IMR-90 (cell line): ENCODE data around the gene PRMT2. TPM values are rescaled to one million over a fixed set of nuclear protein-coding genes. Genes with fewer than 3 reads are reported as not detected.

Source experiments
- ATAC-seq: fragments of 200-7000 bp; cut with Tn5 transposase; 2 replicates; pipeline ENCODE4 v1.9.1; 2020; ENCODE audit warnings: low read depth, mild to moderate bottlenecking, moderate library complexity
- BruUV-seq: library from RNA; stranded (reverse); fragments of 400-500 nt; replicated peaks from 2 replicates; lab custom pipeline; 2021; lab: Mats Ljungman, UMichigan
- CTCF ChIA-PET: fragments of 300-600 bp; formaldehyde crosslinking; extraction: SDS; loops from one replicate; lab custom pipeline; 2021; ENCODE audit warnings: antibody characterized with exemption; lab: Yijun Ruan, JAX
- POLR2A ChIA-PET: fragments of 300-600 bp; sonication (Branson Sonifier 250); formaldehyde crosslinking; loops from one replicate; lab custom pipeline; 2022; ENCODE audit warnings: antibody characterized with exemption; ENCODE audit not compliant: unreplicated experiment; lab: Charles Lee
- DNase-seq: peaks from one replicate; pipeline ENCODE4 v3.0.0; 2013
- H2AFZ ChIP-seq: replicated peaks from 2 replicates; pipeline ENCODE3; 2013; ENCODE audit warnings: low read length, mild to moderate bottlenecking; ENCODE audit not compliant: poor library complexity
- H2AK5ac ChIP-seq: 2 replicates; pipeline ENCODE4 v1.6.1; 2013; ENCODE audit warnings: low read depth, low read length, inconsistent platforms
- H2AK9ac ChIP-seq: replicated peaks from 2 replicates; pipeline ENCODE3; 2013; ENCODE audit warnings: mild to moderate bottlenecking, low read depth, low read length, moderate library complexity; ENCODE audit not compliant: poor library complexity
- H2BK120ac ChIP-seq: 2 replicates; pipeline ENCODE4 v1.6.1; 2013; ENCODE audit warnings: low read depth, low read length, inconsistent platforms
- H2BK15ac ChIP-seq: 3 replicates; pipeline ENCODE4 v1.6.1; 2013; ENCODE audit warnings: low read depth, low read length, inconsistent platforms
- H2BK20ac ChIP-seq: 2 replicates; pipeline ENCODE4 v1.6.1; 2013; ENCODE audit warnings: low read depth, mild to moderate bottlenecking, inconsistent platforms, low read length, moderate library complexity
- H2BK5ac ChIP-seq: 2 replicates; pipeline ENCODE4 v1.6.1; 2013; ENCODE audit warnings: mild to moderate bottlenecking, low read depth, low read length, inconsistent platforms; ENCODE audit not compliant: poor library complexity, severe bottlenecking
- H3K14ac ChIP-seq: replicated peaks from 2 replicates; pipeline ENCODE4 v1.6.1; 2013; ENCODE audit warnings: low read depth, low read length, inconsistent platforms
- H3K18ac ChIP-seq: 2 replicates; pipeline ENCODE4 v1.6.1; 2013; ENCODE audit warnings: low read depth, low read length, control low read depth
- H3K23ac ChIP-seq: 2 replicates; pipeline ENCODE4 v1.6.1; 2013; ENCODE audit warnings: low read depth, low read length, inconsistent platforms
- H3K27ac ChIP-seq: 2 replicates; pipeline ENCODE4 v1.5.1; 2013; ENCODE audit warnings: mild to moderate bottlenecking, control low read depth, low read length; ENCODE audit not compliant: insufficient read depth
- H3K27me3 ChIP-seq: 2 replicates; pipeline ENCODE4 v1.6.1; 2013; ENCODE audit warnings: low read length; ENCODE audit not compliant: control insufficient read depth, insufficient read depth
- H3K36me3 ChIP-seq: 2 replicates; pipeline ENCODE4 v1.6.1; 2013; ENCODE audit warnings: low read length, mixed read lengths; ENCODE audit not compliant: control insufficient read depth, insufficient read depth
- H3K4ac ChIP-seq: 2 replicates; pipeline ENCODE4 v1.6.1; 2013; ENCODE audit warnings: low read depth, low read length, inconsistent platforms
- H3K4me1 ChIP-seq: 2 replicates; pipeline ENCODE4 v1.6.1; 2013; ENCODE audit warnings: low read length, mixed read lengths; ENCODE audit not compliant: control insufficient read depth, insufficient read depth
- H3K4me2 ChIP-seq: 2 replicates; pipeline ENCODE4 v1.6.1; 2013; ENCODE audit warnings: low read depth, mild to moderate bottlenecking, control low read depth, low read length, moderate library complexity
- H3K4me3 ChIP-seq: 2 replicates; pipeline ENCODE4 v1.5.1; 2013; ENCODE audit warnings: low read depth, mild to moderate bottlenecking, control low read depth, low read length, moderate library complexity; ENCODE audit not compliant: insufficient read depth
- H3K56ac ChIP-seq: 2 replicates; pipeline ENCODE4 v1.6.1; 2013; ENCODE audit warnings: low read length, inconsistent platforms; ENCODE audit not compliant: insufficient read depth; ENCODE audit errors: extremely low read depth
- H3K79me1 ChIP-seq, 2 experiments: 2 replicates each; pipeline ENCODE4 v1.6.1; 2013; ENCODE audit warnings: low read length in 2 of 2, inconsistent platforms in 1 of 2, low read depth in 1 of 2
- H3K9ac ChIP-seq: 2 replicates; pipeline ENCODE4 v1.6.1; 2013; ENCODE audit warnings: low read depth, low read length, control low read depth
- H3K9me1 ChIP-seq: 2 replicates; pipeline ENCODE4 v1.6.1; 2013; ENCODE audit warnings: low read length, inconsistent platforms; ENCODE audit not compliant: insufficient read depth
- H3K9me3 ChIP-seq: 2 replicates; pipeline ENCODE4 v1.6.1; 2013; ENCODE audit warnings: low read length; ENCODE audit not compliant: control insufficient read depth, insufficient read depth
- H4K20me1 ChIP-seq: 2 replicates; pipeline ENCODE4 v1.6.1; 2013; ENCODE audit warnings: low read length, inconsistent platforms; ENCODE audit not compliant: insufficient read depth
- H4K5ac ChIP-seq: 2 replicates; pipeline ENCODE4 v1.6.1; 2013; ENCODE audit warnings: mild to moderate bottlenecking, low read depth, low read length, control low read depth
- H4K8ac ChIP-seq, 2 experiments: 2 replicates each; pipeline ENCODE4 v1.6.1; 2013; ENCODE audit warnings: low read depth in 2 of 2, low read length in 2 of 2, control low read depth in 1 of 2, inconsistent platforms in 1 of 2
- H4K91ac ChIP-seq: 2 replicates; pipeline ENCODE4 v1.6.1; 2013; ENCODE audit warnings: low read depth, low read length, inconsistent platforms; ENCODE audit not compliant: insufficient read depth
- BHLHE40 ChIP-seq: fragments of 150-350 bp; IDR thresholded peaks from 2 replicates; pipeline ENCODE4 v1.6.1; 2016; ENCODE audit warnings: mild to moderate bottlenecking, low read depth, low read length
- CEBPB ChIP-seq: IDR thresholded peaks from 2 replicates; pipeline ENCODE4 v1.6.1; 2012; ENCODE audit warnings: low read depth, low read length, improper control_type of control experiment
- CHD1 ChIP-seq: IDR thresholded peaks from 2 replicates; pipeline ENCODE4 v1.6.1; 2012; ENCODE audit warnings: low read depth, low read length, improper control_type of control experiment
- CTCF ChIP-seq: conservative IDR thresholded peaks from 2 replicates; pipeline ENCODE4 v1.5.1; 2012; ENCODE audit warnings: mild to moderate bottlenecking, low read depth, low read length, improper control_type of control experiment
- ELK1 ChIP-seq: fragments of 150-350 bp; IDR thresholded peaks from 2 replicates; pipeline ENCODE4 v1.6.1; 2016; ENCODE audit warnings: low read depth, mild to moderate bottlenecking, low read length, moderate library complexity, borderline replicate concordance
- FOS ChIP-seq: fragments of 150-350 bp; IDR thresholded peaks from 2 replicates; pipeline ENCODE4 v1.6.1; 2016; ENCODE audit warnings: low read depth, low read length
- MAFK ChIP-seq: IDR thresholded peaks from 2 replicates; pipeline ENCODE4 v1.6.1; 2012; ENCODE audit warnings: low read depth, low read length, improper control_type of control experiment
- MAZ ChIP-seq: IDR thresholded peaks from 2 replicates; pipeline ENCODE4 v1.6.1; 2012; ENCODE audit warnings: low read depth, mild to moderate bottlenecking, low read length, improper control_type of control experiment, moderate library complexity, borderline replicate concordance
- MXI1 ChIP-seq: IDR thresholded peaks from 2 replicates; pipeline ENCODE4 v1.6.1; 2012; ENCODE audit warnings: low read depth, mild to moderate bottlenecking, low read length, moderate library complexity, borderline replicate concordance
- NFE2L2 ChIP-seq: fragments of 150-350 bp; IDR thresholded peaks from 2 replicates; pipeline ENCODE4 v1.6.1; 2016; ENCODE audit warnings: low read depth, mild to moderate bottlenecking, low read length
- POLR2A ChIP-seq: IDR thresholded peaks from 2 replicates; pipeline ENCODE4 v1.6.1; 2012; ENCODE audit warnings: mild to moderate bottlenecking, low read depth, low read length
- RAD21 ChIP-seq: IDR thresholded peaks from 2 replicates; pipeline ENCODE4 v1.6.1; 2012; ENCODE audit warnings: low read length, improper control_type of control experiment
- RCOR1 ChIP-seq: IDR thresholded peaks from 2 replicates; pipeline ENCODE4 v1.6.1; 2012; ENCODE audit warnings: mild to moderate bottlenecking, low read length, improper control_type of control experiment; ENCODE audit not compliant: insufficient replicate concordance
- RFX5 ChIP-seq: IDR thresholded peaks from 2 replicates; pipeline ENCODE4 v1.8.0; 2012; ENCODE audit warnings: low read depth, mild to moderate bottlenecking, low read length, moderate library complexity
- SMC3 ChIP-seq: fragments of 150-350 bp; IDR thresholded peaks from 2 replicates; pipeline ENCODE4 v1.6.1; 2016; ENCODE audit warnings: low read depth, mild to moderate bottlenecking, antibody characterized with exemption, low read length, moderate library complexity
- WGBS, 2 experiments: methylation state at CpG; one replicate each; pipeline versions ENCODE4 v1.1.5 to v1.1.7; 2013; ENCODE audit warnings: missing lambda C conversion rate in 2 of 2; ENCODE audit not compliant: insufficient read length in 1 of 2; ENCODE audit errors: extremely low coverage in 2 of 2; 5-methylcytosine and 5-hydroxymethylcytosine counted together
- dilution Hi-C: fragments of 300-500 bp; cut with HindIII; formaldehyde crosslinking; loops from one replicate; pipeline ENCODE4 v1.14.3; 2018; ENCODE audit warnings: low sequenced_read_pairs; ENCODE audit not compliant: unreplicated experiment
- in situ Hi-C: fragments of 300-500 bp; cut with MboI; formaldehyde crosslinking; loops from 3 replicates; pipeline ENCODE4 v1.14.3; 2019; ENCODE audit warnings: low sequenced_read_pairs, inconsistent platforms, mixed read lengths
- intact Hi-C: fragments of 100-400 bp; cut with micrococcal nuclease; formaldehyde crosslinking; loops from 2 replicates; pipeline ENCODE4 v1.10.0; 2022
- polyA plus RNA-seq, 3 experiments: library from polyadenylated mRNA; depleted of rRNA; stranded (reverse); fragments of >200 nt; gene quantifications; 2 replicates each; pipeline ENCODE4 v1.2.3, GENCODE V29; 2012; ENCODE audit warnings: low replicate concordance in 1 of 3
- total RNA-seq: library from RNA; depleted of rRNA; stranded (reverse); fragments of >200 nt; gene quantifications from 2 replicates; pipeline ENCODE4 v1.2.3, GENCODE V29; 2012
- TF ChIP-seq, protein P1 (sequence below): fragments of 150-350 bp; IDR thresholded peaks from 2 replicates; pipeline ENCODE4 v1.6.1; 2017; ENCODE audit warnings: mild to moderate bottlenecking, antibody characterized with exemption, low read length, low read depth

Gene PRMT2
- total and polyA plus RNA-seq, 2 of the 4 experiments (the other 2 are of a cell fraction): 126 to 159 TPM

DNA sequence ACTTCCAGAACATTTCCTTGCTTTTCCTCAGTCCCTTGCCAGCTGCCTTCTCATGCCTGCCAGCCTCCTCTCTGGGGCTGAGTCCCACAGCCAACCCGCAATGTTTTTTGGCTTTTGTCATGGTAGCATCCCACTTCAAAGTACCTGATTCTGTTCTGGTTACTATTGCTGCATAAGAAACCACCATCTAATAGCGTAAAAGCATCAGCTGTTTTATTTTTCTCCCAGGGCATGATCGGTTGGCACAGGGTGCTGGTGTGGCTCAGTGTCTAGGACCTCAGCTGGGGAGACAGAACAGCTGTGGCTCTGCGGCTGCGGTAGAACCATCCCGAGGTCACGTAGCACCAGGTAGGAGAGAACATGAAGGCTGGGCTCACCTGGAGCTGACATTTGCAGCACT, 8.9 kb upstream of the PRMT2 start:
- H2AK9ac ChIP-seq: no peak overlapping the region
- in situ Hi-C loops: no loop called here
- no peak overlapping the region for H3K18ac ChIP-seq
- no peaks in the 10 kb centered on the region for H3K79me1 ChIP-seq
- no peaks in the 10 kb centered on the region for H3K4me1 ChIP-seq
- no peak overlapping the region for H2BK20ac ChIP-seq
- H3K27ac ChIP-seq: no peak overlapping the region
- no peaks in the 10 kb centered on the region for H3K36me3 ChIP-seq
- H3K4me2 ChIP-seq: no peak overlapping the region
- H2AK5ac ChIP-seq: no peak overlapping the region
- H4K91ac ChIP-seq: no peak overlapping the region
- ChIA-PET CTCF (no interaction called here), POLR2A (no interaction called here)
- H3K9ac ChIP-seq: no peak overlapping the region
- H3K9me1 ChIP-seq: no peaks in the 10 kb centered on the region; the same call in 1 of the 2 replicates
- H3K4ac ChIP-seq: no peak overlapping the region
- no peaks in the 10 kb centered on the region for H4K20me1 ChIP-seq
- H3K23ac ChIP-seq: no peak overlapping the region
- no peak overlapping the region for H4K5ac ChIP-seq
- H3K56ac ChIP-seq: no peak overlapping the region
- no peak for TF ChIP-seq RCOR1
- no peak for TF ChIP-seq POLR2A
- TF ChIP-seq CHD1: no peak
- TF ChIP-seq, protein P1, sequence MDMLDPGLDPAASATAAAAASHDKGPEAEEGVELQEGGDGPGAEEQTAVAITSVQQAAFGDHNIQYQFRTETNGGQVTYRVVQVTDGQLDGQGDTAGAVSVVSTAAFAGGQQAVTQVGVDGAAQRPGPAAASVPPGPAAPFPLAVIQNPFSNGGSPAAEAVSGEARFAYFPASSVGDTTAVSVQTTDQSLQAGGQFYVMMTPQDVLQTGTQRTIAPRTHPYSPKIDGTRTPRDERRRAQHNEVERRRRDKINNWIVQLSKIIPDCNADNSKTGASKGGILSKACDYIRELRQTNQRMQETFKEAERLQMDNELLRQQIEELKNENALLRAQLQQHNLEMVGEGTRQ: no peak
- no peak for TF ChIP-seq FOS
- no peak for TF ChIP-seq NFE2L2
- TF ChIP-seq MAZ: no peak
- no peak for TF ChIP-seq BHLHE40
- no peak for TF ChIP-seq RAD21
- TF ChIP-seq MAFK: no peak
- no peak for TF ChIP-seq CEBPB
- no peak for TF ChIP-seq CTCF
- TF ChIP-seq SMC3: no peak
- no peak for TF ChIP-seq MXI1
- no peak for TF ChIP-seq RFX5
- no peak for TF ChIP-seq ELK1
- H3K27me3 ChIP-seq: peaks cover 6% of the 10 kb centered on the region
- peaks cover 16% of the 10 kb centered on the region for H3K9me3 ChIP-seq
- dilution Hi-C loops: no loop called here
- no TSS peak for BruUV-seq
- H2BK5ac ChIP-seq: no peak overlapping the region
- H3K14ac ChIP-seq: no peak overlapping the region
- H4K8ac ChIP-seq: no peak overlapping the region
- H2BK15ac ChIP-seq: no peak overlapping the region
- H3K4me3 ChIP-seq: no peak overlapping the region
- H2BK120ac ChIP-seq: no peak overlapping the region
- 100% methylated on average over 2 of the region's 7 CpGs; no CpG with 5 or more reads in 1 of the 2 experiments for WGBS, 2 experiments
- DNase-seq (no peak), ATAC-seq (no peak)
- H2AFZ ChIP-seq: no peak overlapping the region
- intact Hi-C loops: no loop called here
